Heart right ventricle (tissue), 16 donors: ENCODE results near the gene ZBBX. TPM values are rescaled to one million over a fixed set of nuclear protein-coding genes. Genes with fewer than 3 reads are reported as not detected.

Source experiments
- ATAC-seq, 8 donors: fragments of 200-7000 bp; cut with Tn5 transposase; one replicate each; pipeline ENCODE4 v1.9.1; 2020; ENCODE audit warnings: mild to moderate bottlenecking in 8 of 8, moderate library complexity in 8 of 8, moderate number of reproducible peaks in 1 of 8
- DNase-seq, 2 donors: peaks; one replicate each; pipeline ENCODE4 v3.0.0-alpha.2; 2020
- H3K27ac ChIP-seq, 10 donors: fragments of 200-600 bp; sonication (generic) in 2 of 10; one replicate each; pipeline versions ENCODE4 v1.5.0 to v1.8.0; 2020 to 2022; ENCODE audit warnings: mild to moderate bottlenecking in 3 of 10
- H3K27me3 ChIP-seq, 7 donors: fragments of 200-600 bp; one replicate each; pipeline ENCODE4 v1.8.0; 2021 to 2022; ENCODE audit warnings: mild to moderate bottlenecking in 2 of 7
- H3K36me3 ChIP-seq, 9 donors: fragments of 200-600 bp; sonication (generic) in 1 of 9; one replicate each; pipeline versions ENCODE4 v1.5.0 to v1.8.0; 2020 to 2022; ENCODE audit warnings: mild to moderate bottlenecking in 2 of 9
- H3K4me1 ChIP-seq, 9 donors: fragments of 200-600 bp; sonication (generic) in 1 of 9; one replicate each; pipeline versions ENCODE4 v1.5.0 to v1.8.0; 2020 to 2022; ENCODE audit warnings: mild to moderate bottlenecking in 4 of 9
- H3K4me3 ChIP-seq, 10 donors: fragments of 200-600 bp; sonication (generic) in 2 of 10; one replicate each; pipeline versions ENCODE4 v1.5.0 to v1.8.0; 2020 to 2022; ENCODE audit warnings: mild to moderate bottlenecking in 7 of 10, moderate library complexity in 2 of 10
- H3K9me3 ChIP-seq, 11 donors: fragments of 200-600 bp in 10 of 11; sonication (generic) in 2 of 11; one replicate each; pipeline versions ENCODE4 v1.5.0 to v1.8.0; 2013 to 2022; ENCODE audit warnings: mild to moderate bottlenecking in 2 of 11, control low read depth in 1 of 11, moderate library complexity in 1 of 11
- CTCF ChIP-seq, 9 donors: fragments of 200-600 bp; sonication (generic) in 2 of 9; IDR thresholded peaks; one replicate each; pipeline versions ENCODE4 v1.5.0 to v1.8.0; 2021 to 2022; ENCODE audit warnings: antibody characterized with exemption in 9 of 9, mild to moderate bottlenecking in 5 of 9, moderate library complexity in 1 of 9
- WGBS, 2 donors: extraction: QIAGEN DNeasy Blood & Tissue Kit; methylation state at CpG; one replicate each; pipeline ENCODE4 v1.1.7; 2013; ENCODE audit warnings: inconsistent platforms in 1 of 2; 5-methylcytosine and 5-hydroxymethylcytosine counted together
- intact Hi-C, 10 donors: fragments of 100-400 bp; cut with DNase I; formaldehyde crosslinking; loops; one replicate each; pipeline versions ENCODE4 v1.11.1 to v1.14.2; 2022
- polyA plus RNA-seq, 2 donors: library from polyadenylated mRNA; stranded (reverse); fragments of 200-250 nt; gene quantifications; one replicate each; pipeline ENCODE4 v1.2.3, GENCODE V29; 2013
- total RNA-seq, 10 donors: library from RNA; stranded (reverse); fragmentation: NEBNext Ultra II Directional in 3 of 10; extraction: Animal tissue kit (Norgen Biotek cat#: 25700) in 3 of 10; gene quantifications; one replicate each; pipeline versions ENCODE4 v1.2.1 to v1.2.4, GENCODE V29; 2021 to 2023
- donor health status: Arrhythmogenic right ventricular cardiomyopathy.
- donor health status: ischemic (EF 13 %, LVEDD 7.1; RV severe dilation, severe dysfunction).
- donor health status: healthy with polysubstance abuse.
- donor health status: DM: no; HTN: yes; CAD: no.
- donor health status: DM: no; HTN: no; CAD: no.
- donor health status: ischemic (EF 25% LVEDD 6.9; RV normal size, moderate dysfunction).
- donor health status: ischemic (EF 25% LVEDD 5.7; RV mildly dilated, moderate dysfunction).
- donor health status: healthy.
- donor health status: DM: yes; HTN: yes; CAD: no.
- donor health status: Ischemic cardiomyopathy.
- donor health status: ischemic (EF 35%, LVEDD 5.7; RV mildly dilated, moderate dysfunction).
- donor health status: nonischemic (EF 11% LVEDD 7.7; RV severe dilation, severe dysfunction).
- donor health status: DM: yes; HTN: yes; CAD: no.
- donor health status: PGD.
- donor health status: ischemic (EF 29% LVEDD 5.4; RV normal size, mild dysfunction).
- donor health status: nonischemic (EF 23%, LVEDD 6.1; RV moderate dilation, normal function).

Gene ZBBX
- total and polyA plus RNA-seq, 12 donors: 0.30 to 1.1 TPM; not detected in 10

GRCh38 chr3:167287308-167287707 lies 92.8 kb downstream of the ZBBX start:
- Histone ChIP-seq H3K27me3 (no peaks in the 10 kb centered on the region), H3K27ac (no peak overlapping the region), H3K4me1 (no peaks in the 10 kb centered on the region), H3K9me3 (peaks cover 0 to 5% (median 0%) of the 10 kb centered on the region in 11 donors), H3K4me3 (no peak overlapping the region), H3K36me3 (no peaks in the 10 kb centered on the region)
- intact Hi-C loops: no loop called here
- WGBS, 2 donors: 62 to 72% methylated on average over 3 of the region's 3 CpGs
- no peak for ATAC-seq
- no peak for DNase-seq
- TF ChIP-seq CTCF (IDR thresholded peaks at IDR 0.05): no peak

GRCh38 chr3:167274141-167274874 lies 105.8 kb downstream of the ZBBX start:
- Histone ChIP-seq H3K9me3 (peaks cover 0 to 3% (median 0%) of the 10 kb centered on the region in 11 donors), H3K4me1 (no peaks in the 10 kb centered on the region), H3K27me3 (no peaks in the 10 kb centered on the region), H3K4me3 (no peak overlapping the region), H3K36me3 (no peaks in the 10 kb centered on the region), H3K27ac (no peak overlapping the region)
- 81 to 82% methylated on average over 7 of the region's 7 CpGs for WGBS, 2 donors
- no peak for DNase-seq
- intact Hi-C loops: no loop called here
- no peak for ATAC-seq
- no peak for TF ChIP-seq CTCF (IDR thresholded peaks at IDR 0.05)

GRCh38 chr3:167253037-167253436 lies 127.1 kb downstream of the ZBBX start:
- no peak overlapping the region for H3K27ac ChIP-seq
- no peak for ATAC-seq
- intact Hi-C loops: no loop called here
- 61 to 66% methylated on average over 1 of the region's 1 CpG for WGBS, 2 donors
- no peaks in the 10 kb centered on the region for H3K9me3 ChIP-seq
- TF ChIP-seq CTCF (IDR thresholded peaks at IDR 0.05): no peak
- H3K36me3 ChIP-seq: no peaks in the 10 kb centered on the region
- H3K4me3 ChIP-seq: no peak overlapping the region
- no peak for DNase-seq
- no peaks in the 10 kb centered on the region for H3K4me1 ChIP-seq
- no peaks in the 10 kb centered on the region for H3K27me3 ChIP-seq

- Histone ChIP-seq H3K36me3 (no peaks in the 10 kb centered on the region), H3K9me3 (no peaks in the 10 kb centered on the region), H3K4me1 (no peaks in the 10 kb centered on the region), H3K27ac (no peak overlapping the region), H3K27me3 (no peaks in the 10 kb centered on the region), H3K4me3 (no peak overlapping the region)
- no peak for TF ChIP-seq CTCF (IDR thresholded peaks at IDR 0.05)
- intact Hi-C loops: no loop called here
- 83 to 89% methylated on average over 3 of the region's 3 CpGs for WGBS, 2 donors
- DNase-seq: no peak
- ATAC-seq: no peak
Measured at GRCh38 chr3:167251678-167252077, 128.4 kb downstream of the ZBBX start.
